Uterus (tissue), 4 donors: ENCODE measurements around the gene ITPA. TPM values are rescaled to one million over a fixed set of nuclear protein-coding genes. Genes with fewer than 3 reads are reported as not detected.

ENCODE experiments used
- DNase-seq, 2 donors: peaks; one replicate each; pipeline ENCODE4 v3.0.0-alpha.2; 2019 to 2020
- H3K27ac ChIP-seq, 2 donors: fragments of 200-600 bp; sonication (generic); 1 replicate in 1 of 2; 2 replicates in 1 of 2; pipeline ENCODE4 v1.5.1; 2016 to 2018
- H3K27me3 ChIP-seq, 2 donors: fragments of 200-600 bp; sonication (generic); one replicate each; pipeline ENCODE4 v1.5.1; 2018 to 2019; ENCODE audit warnings: control low read depth in 1 of 2
- H3K36me3 ChIP-seq, 2 donors: fragments of 200-600 bp; sonication (generic); one replicate each; pipeline ENCODE4 v1.5.1; 2019; ENCODE audit warnings: control low read depth in 1 of 2
- H3K4me1 ChIP-seq, 2 donors: fragments of 200-600 bp; sonication (generic); one replicate each; pipeline ENCODE4 v1.5.1; 2018 to 2019; ENCODE audit warnings: control low read depth in 1 of 2
- H3K4me3 ChIP-seq, 2 donors: fragments of 200-600 bp; sonication (generic); 1 replicate in 1 of 2; 2 replicates in 1 of 2; pipeline ENCODE4 v1.5.1; 2018 to 2019; ENCODE audit warnings: mild to moderate bottlenecking in 1 of 2
- H3K9me3 ChIP-seq, 2 donors: fragments of 200-600 bp; sonication (generic); one replicate each; pipeline ENCODE4 v1.5.1; 2019; ENCODE audit warnings: control low read depth in 1 of 2
- CTCF ChIP-seq, 4 experiments: fragments of 200-600 bp in 2 of 4; fragments of 450-650 bp in 2 of 4; sonication (generic) in 2 of 4; IDR thresholded peaks; one replicate each; pipeline ENCODE4 v1.5.1; 2016 to 2019; ENCODE audit warnings: antibody characterized with exemption in 4 of 4, mild to moderate bottlenecking in 2 of 4, moderate library complexity in 1 of 4
- POLR2A ChIP-seq, 2 donors: fragments of 450-650 bp; IDR thresholded peaks; one replicate each; pipeline ENCODE4 v1.6.1; 2016; ENCODE audit warnings: antibody characterized with exemption in 2 of 2, mild to moderate bottlenecking in 1 of 2, moderate library complexity in 1 of 2
- intact Hi-C: fragments of 100-400 bp; cut with DNase I; formaldehyde crosslinking; loops from one replicate; pipeline ENCODE4 v1.15.1; 2023; ENCODE audit warnings: low total_unique reads
- total RNA-seq, 4 donors: library from RNA; depleted of rRNA in 3 of 4; stranded (reverse); fragments of >200 nt in 3 of 4; gene quantifications; one replicate each; pipeline versions ENCODE4 v1.1.0 to v1.2.4, GENCODE V29; 2014 to 2023
- donor health status: DM: yes; HTN: yes; CAD: no.

Gene ITPA
- total RNA-seq, 4 donors from 2014 or later = 6.9 to 25.0 (median 21.8) TPM

- intact Hi-C loops = no loop called here
- Histone ChIP-seq H3K4me3 (no peak overlapping the region), H3K36me3 (no peaks in the 10 kb centered on the region), H3K27ac (no peak overlapping the region), H3K27me3 (no peaks in the 10 kb centered on the region), H3K4me1 (peaks cover 0 to 8% of the 10 kb centered on the region in 2 donors), H3K9me3 (no peaks in the 10 kb centered on the region)
- no peak for DNase-seq
- TF ChIP-seq POLR2A (IDR thresholded peaks at IDR 0.05) = no peak
These were observed 45.9 kb upstream of the ITPA start for GRCh38 chr20:3163099-3164042.

- no peak for TF ChIP-seq POLR2A (IDR thresholded peaks at IDR 0.05)
- TF ChIP-seq CTCF (IDR thresholded peaks at IDR 0.05) = no peak
- no peak for DNase-seq
- H3K27me3 ChIP-seq = no peaks in the 10 kb centered on the region
- intact Hi-C loops = no loop called here
- H3K27ac ChIP-seq = no peak overlapping the region
- no peak overlapping the region for H3K4me3 ChIP-seq
- no peaks in the 10 kb centered on the region for H3K9me3 ChIP-seq
- no peaks in the 10 kb centered on the region for H3K4me1 ChIP-seq
- no peaks in the 10 kb centered on the region for H3K36me3 ChIP-seq
These were observed 45.1 kb upstream of the ITPA start for GRCh38 chr20:3164043-3164762.

- Histone ChIP-seq H3K27me3 (no peaks in the 10 kb centered on the region), H3K4me3 (no peak overlapping the region), H3K36me3 (no peaks in the 10 kb centered on the region), H3K4me1 (no peaks in the 10 kb centered on the region), H3K9me3 (no peaks in the 10 kb centered on the region), H3K27ac (no peak overlapping the region)
- DNase-seq = no peak
- intact Hi-C loops = no loop called here
- TF ChIP-seq POLR2A (IDR thresholded peaks at IDR 0.05) = no peak
- TF ChIP-seq CTCF (IDR thresholded peaks at IDR 0.05) = no peak
These were observed 44.4 kb upstream of the ITPA start for GRCh38 chr20:3164763-3165410.

- no peak overlapping the region for H3K27ac ChIP-seq
- H3K27me3 ChIP-seq = no peaks in the 10 kb centered on the region
- DNase-seq = peak; percentile 37
- H3K9me3 ChIP-seq = no peaks in the 10 kb centered on the region
- intact Hi-C loops = no loop called here
- TF ChIP-seq POLR2A (IDR thresholded peaks at IDR 0.05) (no peak), CTCF (IDR thresholded peaks at IDR 0.05) (no peak)
- H3K36me3 ChIP-seq = no peaks in the 10 kb centered on the region
- no peak overlapping the region for H3K4me3 ChIP-seq
- no peaks in the 10 kb centered on the region for H3K4me1 ChIP-seq
These were observed 43.6 kb upstream of the ITPA start for GRCh38 chr20:3165473-3166337.

GRCh38 chr20:3166338-3166912, 42.9 kb upstream of the ITPA start:
- intact Hi-C loops = no loop called here

More at GRCh38 chr20:3166338-3166912, 42.9 kb upstream of the ITPA start:
- no peaks in the 10 kb centered on the region for H3K27me3 ChIP-seq
- H3K9me3 ChIP-seq = no peaks in the 10 kb centered on the region
- H3K27ac ChIP-seq = no peak overlapping the region
- no peak for DNase-seq
- H3K36me3 ChIP-seq = no peaks in the 10 kb centered on the region
- H3K4me1 ChIP-seq = no peaks in the 10 kb centered on the region
- TF ChIP-seq POLR2A (IDR thresholded peaks at IDR 0.05) (no peak), CTCF (IDR thresholded peaks at IDR 0.05) (no peak)
- H3K4me3 ChIP-seq = no peak overlapping the region
